Uterus (tissue), 4 donors: ENCODE measurements around the gene DMRT3. TPM values are rescaled to one million over a fixed set of nuclear protein-coding genes. Genes with fewer than 3 reads are reported as not detected.

Source experiments
- DNase-seq, 2 donors: peaks; one replicate each; pipeline ENCODE4 v3.0.0-alpha.2; 2019 to 2020
- H3K27ac ChIP-seq, 2 donors: fragments of 200-600 bp; sonication (generic); 1 replicate in 1 of 2; 2 replicates in 1 of 2; pipeline ENCODE4 v1.5.1; 2016 to 2018
- H3K27me3 ChIP-seq, 2 donors: fragments of 200-600 bp; sonication (generic); one replicate each; pipeline ENCODE4 v1.5.1; 2018 to 2019; ENCODE audit warnings: control low read depth in 1 of 2
- H3K36me3 ChIP-seq, 2 donors: fragments of 200-600 bp; sonication (generic); one replicate each; pipeline ENCODE4 v1.5.1; 2019; ENCODE audit warnings: control low read depth in 1 of 2
- H3K4me1 ChIP-seq, 2 donors: fragments of 200-600 bp; sonication (generic); one replicate each; pipeline ENCODE4 v1.5.1; 2018 to 2019; ENCODE audit warnings: control low read depth in 1 of 2
- H3K4me3 ChIP-seq, 2 donors: fragments of 200-600 bp; sonication (generic); 1 replicate in 1 of 2; 2 replicates in 1 of 2; pipeline ENCODE4 v1.5.1; 2018 to 2019; ENCODE audit warnings: mild to moderate bottlenecking in 1 of 2
- H3K9me3 ChIP-seq, 2 donors: fragments of 200-600 bp; sonication (generic); one replicate each; pipeline ENCODE4 v1.5.1; 2019; ENCODE audit warnings: control low read depth in 1 of 2
- CTCF ChIP-seq, 4 experiments: fragments of 200-600 bp in 2 of 4; fragments of 450-650 bp in 2 of 4; sonication (generic) in 2 of 4; IDR thresholded peaks; one replicate each; pipeline ENCODE4 v1.5.1; 2016 to 2019; ENCODE audit warnings: antibody characterized with exemption in 4 of 4, mild to moderate bottlenecking in 2 of 4, moderate library complexity in 1 of 4
- POLR2A ChIP-seq, 2 donors: fragments of 450-650 bp; IDR thresholded peaks; one replicate each; pipeline ENCODE4 v1.6.1; 2016; ENCODE audit warnings: antibody characterized with exemption in 2 of 2, mild to moderate bottlenecking in 1 of 2, moderate library complexity in 1 of 2
- intact Hi-C: fragments of 100-400 bp; cut with DNase I; formaldehyde crosslinking; loops from one replicate; pipeline ENCODE4 v1.15.1; 2023; ENCODE audit warnings: low total_unique reads
- total RNA-seq, 4 donors: library from RNA; depleted of rRNA in 3 of 4; stranded (reverse); fragments of >200 nt in 3 of 4; gene quantifications; one replicate each; pipeline versions ENCODE4 v1.1.0 to v1.2.4, GENCODE V29; 2014 to 2023
- donor health status: DM: yes; HTN: yes; CAD: no.

Gene DMRT3
- total RNA-seq, 4 donors from 2014 or later = under 0.01 to 9.1 (median 0.18) TPM; not detected in 1

GRCh38 chr9:970151-970996, 6.1 kb upstream of the DMRT3 start:
- DNase-seq = no peak
- Histone ChIP-seq H3K36me3 (no peaks in the 10 kb centered on the region), H3K27me3 (peaks cover 22 to 96% of the 10 kb centered on the region in 2 donors), H3K4me3 (no peak overlapping the region), H3K9me3 (no peaks in the 10 kb centered on the region), H3K27ac (no peak overlapping the region), H3K4me1 (peaks cover 0 to 8% of the 10 kb centered on the region in 2 donors)
- intact Hi-C loops = no loop called here
- TF ChIP-seq POLR2A (IDR thresholded peaks at IDR 0.05) (no peak), CTCF (IDR thresholded peaks at IDR 0.05) (no peak)

GRCh38 chr9:971901-972500, 4.5 kb upstream of the DMRT3 start:
- no peak overlapping the region for H3K27ac ChIP-seq

GRCh38 chr9:972501-973294, 3.8 kb upstream of the DMRT3 start:
- H3K27ac ChIP-seq = no peak overlapping the region
- TF ChIP-seq CTCF (IDR thresholded peaks at IDR 0.05) = no peak
- no peak for TF ChIP-seq POLR2A (IDR thresholded peaks at IDR 0.05)
- H3K9me3 ChIP-seq = no peaks in the 10 kb centered on the region
- H3K4me3 ChIP-seq = no peak overlapping the region
- peaks cover 0 to 14% of the 10 kb centered on the region in 2 donors for H3K4me1 ChIP-seq
- no peak for DNase-seq
- H3K27me3 ChIP-seq = peaks cover 33 to 90% of the 10 kb centered on the region in 2 donors
- no peaks in the 10 kb centered on the region for H3K36me3 ChIP-seq
- intact Hi-C loops = no loop called here

More at GRCh38 chr9:971901-972500, 4.5 kb upstream of the DMRT3 start:
- H3K4me3 ChIP-seq = peak overlapping the region in 1 of 2 donors; percentile 12
- no peak for TF ChIP-seq POLR2A (IDR thresholded peaks at IDR 0.05)
- no peak for TF ChIP-seq CTCF (IDR thresholded peaks at IDR 0.05)
- H3K4me1 ChIP-seq = peaks cover 0 to 13% of the 10 kb centered on the region in 2 donors
- no peak for DNase-seq
- no peaks in the 10 kb centered on the region for H3K36me3 ChIP-seq
- H3K27me3 ChIP-seq = peaks cover 33 to 92% of the 10 kb centered on the region in 2 donors
- no peaks in the 10 kb centered on the region for H3K9me3 ChIP-seq
- intact Hi-C loops = no loop called here

- Histone ChIP-seq H3K36me3 (no peaks in the 10 kb centered on the region), H3K4me1 (peaks cover 0 to 14% of the 10 kb centered on the region in 2 donors), H3K27me3 (peaks cover 33 to 91% of the 10 kb centered on the region in 2 donors), H3K27ac (no peak overlapping the region), H3K4me3 (no peak overlapping the region), H3K9me3 (no peaks in the 10 kb centered on the region)
- TF ChIP-seq CTCF (IDR thresholded peaks at IDR 0.05) (no peak), POLR2A (IDR thresholded peaks at IDR 0.05) (no peak)
- intact Hi-C loops = no loop called here
- no peak for DNase-seq
These were observed 3.1 kb upstream of the DMRT3 start for GRCh38 chr9:973295-973834.
